Bronchial epithelial cell (primary cell): ENCODE measurements around the gene MYPN. TPM values are rescaled to one million over a fixed set of nuclear protein-coding genes. Genes with fewer than 3 reads are reported as not detected.
A peak's percentile ranks its signal among the peaks of the same experiment; 100 is the strongest.

Source experiments
- DNase-seq: peaks from one replicate; pipeline ENCODE4 v3.0.0-alpha.2; 2010; ENCODE audit warnings: low read depth
- FAIRE-seq: peaks from 2 replicates; lab custom pipeline; 2011; peaks lifted over from hg19 to GRCh38; lab: Jason Lieb, UNC
- H3K27me3 ChIP-seq: 2 replicates; pipeline ENCODE4 v1.5.1; 2011; ENCODE audit warnings: low read length; ENCODE audit not compliant: control insufficient read depth, insufficient read depth
- H3K36me3 ChIP-seq: 2 replicates; pipeline ENCODE4 v1.5.1; 2011; ENCODE audit warnings: low read length; ENCODE audit not compliant: control insufficient read depth, insufficient read depth
- H3K4me3 ChIP-seq: 2 replicates; pipeline ENCODE4 v1.5.1; 2011; ENCODE audit warnings: mild to moderate bottlenecking, low read depth, low read length, control low read depth
- CTCF ChIP-seq: IDR thresholded peaks from 2 replicates; pipeline ENCODE4 v1.5.1; 2011; ENCODE audit warnings: mild to moderate bottlenecking, moderate library complexity, low read length, control low read depth, inconsistent platforms; ENCODE audit not compliant: insufficient read depth, severe bottlenecking
- total RNA-seq: library from RNA; depleted of rRNA; stranded (reverse); fragments of >200 nt; gene quantifications from 2 replicates; pipeline ENCODE4 v1.2.1, GENCODE V29; 2014

The MYPN gene
- total RNA-seq, 1 donor from 2014 or later, result not detected

DNA sequence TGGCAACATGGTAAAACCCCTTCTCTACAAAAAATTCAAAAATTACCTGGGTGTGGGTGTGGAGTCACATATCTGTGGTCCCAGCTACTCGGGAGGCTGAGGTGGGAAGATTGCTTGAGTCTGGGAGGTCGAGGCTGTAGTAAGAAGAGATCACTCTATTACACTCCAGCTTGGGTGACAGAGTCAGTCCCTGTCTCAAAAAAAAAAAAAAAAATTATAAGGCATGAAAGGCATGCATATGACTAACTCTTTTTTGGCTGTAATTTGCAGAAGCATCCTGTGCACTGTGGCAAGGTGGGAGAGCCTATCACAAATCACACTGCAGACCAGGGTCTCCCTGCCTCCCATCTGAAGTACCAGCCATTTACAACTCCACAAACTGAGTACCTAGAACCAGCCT is 14.1 kb upstream of the MYPN start:
- Histone ChIP-seq H3K27me3 (no peaks in the 10 kb centered on the region), H3K36me3 (no peaks in the 10 kb centered on the region), H3K4me3 (no peak overlapping the region)
- DNase-seq, result peak; percentile 72
- FAIRE-seq, result no peak
- TF ChIP-seq CTCF, result no peak

- TF ChIP-seq CTCF, result no peak
- H3K36me3 ChIP-seq, result no peaks in the 10 kb centered on the region
- FAIRE-seq, result no peak
- no peak overlapping the region for H3K4me3 ChIP-seq
- peak; percentile 98 for DNase-seq
- no peaks in the 10 kb centered on the region for H3K27me3 ChIP-seq
Observed at GRCh38 chr10:68096913-68097516, 12.3 kb upstream of the MYPN start.

GRCh38 chr10:68099736-68100135 is 9.6 kb upstream of the MYPN start:
- no peak for TF ChIP-seq CTCF
- Histone ChIP-seq H3K36me3 (no peaks in the 10 kb centered on the region), H3K4me3 (no peak overlapping the region), H3K27me3 (no peaks in the 10 kb centered on the region)
- DNase-seq (peak; percentile 45), FAIRE-seq (no peak)

- no peak for TF ChIP-seq CTCF
- DNase-seq (no peak), FAIRE-seq (no peak)
- Histone ChIP-seq H3K4me3 (no peak overlapping the region), H3K27me3 (no peaks in the 10 kb centered on the region), H3K36me3 (no peaks in the 10 kb centered on the region)
Observed at GRCh38 chr10:68101066-68101465, 8.2 kb upstream of the MYPN start.

DNA sequence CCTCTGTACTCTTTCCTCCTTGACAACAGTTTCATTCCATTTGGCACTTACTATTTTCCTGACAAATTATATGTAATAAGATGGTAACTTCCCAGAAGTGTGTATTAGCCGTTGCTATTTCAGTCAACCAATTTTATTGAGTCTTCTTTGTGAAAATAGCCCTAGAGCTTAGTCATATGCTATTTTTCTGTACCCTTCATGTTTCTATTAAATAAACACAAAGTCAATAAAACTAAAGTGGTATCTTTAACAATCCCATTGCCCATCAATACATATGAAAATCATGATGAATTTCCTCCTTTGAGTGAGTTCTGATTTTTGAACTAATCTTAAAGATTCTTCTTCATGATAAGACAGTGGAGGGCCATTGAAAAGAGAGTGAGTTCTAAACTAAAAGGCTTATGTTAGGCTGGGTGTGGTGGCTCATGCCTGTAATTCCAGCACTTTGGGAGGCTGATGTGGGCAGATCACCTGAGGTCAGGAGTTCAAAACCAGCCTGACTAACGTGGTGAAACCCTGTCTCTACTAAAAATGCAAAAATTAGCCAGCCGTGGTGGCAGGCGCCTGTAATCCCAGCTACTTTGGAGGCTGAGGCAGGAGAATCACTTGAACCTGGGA is 5.9 kb upstream of the MYPN start:
- no peaks in the 10 kb centered on the region for H3K27me3 ChIP-seq
- no peak for FAIRE-seq
- TF ChIP-seq CTCF, result no peak
- no peak overlapping the region for H3K4me3 ChIP-seq
- no peak for DNase-seq
- H3K36me3 ChIP-seq, result no peaks in the 10 kb centered on the region
